ENCODE data around the gene ZNF184. TPM values are rescaled to one million over a fixed set of nuclear protein-coding genes. Genes with fewer than 3 reads are reported as not detected.

The ZNF184 gene
- total and polyA plus RNA-seq, 4 donors: 0.80 to 4.4 (median 1.6) TPM

DNA sequence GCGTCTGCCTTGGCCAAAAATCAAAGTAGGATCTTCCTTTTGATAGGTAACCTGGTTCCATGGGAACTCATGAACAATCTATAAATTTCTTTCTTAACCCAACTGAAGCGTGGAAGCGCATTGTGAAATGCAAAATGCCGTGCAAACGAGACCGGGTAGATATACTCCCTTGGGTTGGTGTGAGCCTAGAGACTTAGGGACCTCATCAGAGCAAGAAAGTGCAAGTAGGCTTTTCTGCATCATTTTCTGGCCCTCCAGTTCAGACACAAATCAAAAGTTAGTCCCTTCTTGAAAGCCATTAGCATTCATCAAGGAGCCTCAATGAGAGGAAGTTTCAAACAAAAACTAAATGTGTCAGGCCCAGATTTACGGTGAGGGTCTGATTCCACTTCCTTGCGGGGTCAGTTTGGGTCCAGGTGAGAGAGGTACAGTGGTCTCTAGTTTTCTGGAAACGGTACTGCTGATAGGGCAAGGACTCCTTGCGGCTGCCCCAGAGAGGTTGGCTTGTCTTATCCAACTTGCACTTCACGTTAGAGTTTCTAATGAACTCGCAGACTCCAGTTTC lies 5.3 kb upstream of the ZNF184 start:
- no peaks in the 10 kb centered on the region for H3K27me3 ChIP-seq (ENCODE audit: control insufficient read depth in 4 of 4, insufficient read depth in 4 of 4, low read length in 3 of 4)
- DNase-seq (ENCODE audit: low spot score): no peak
- H3K9ac ChIP-seq (ENCODE audit: low read depth in 1 of 2, low read length in 2 of 2): peak overlapping the region; percentile 88 to 99
- H3K9me3 ChIP-seq (ENCODE audit: control insufficient read depth in 4 of 4, low read length in 3 of 4): no peaks in the 10 kb centered on the region
- peak overlapping the region; percentile 97 to 99 for H3K27ac ChIP-seq (ENCODE audit: low read depth in 1 of 2, low read length in 2 of 2)
- H3K36me3 ChIP-seq (ENCODE audit: control insufficient read depth in 4 of 4, insufficient read depth in 3 of 4, low read depth in 1 of 4, low read length in 3 of 4): no peaks in the 10 kb centered on the region
- 29% methylated on average over 12 of the region's 12 CpGs for WGBS
- peak overlapping the region; percentile 43 to 98 (median 76) for H3K4me3 ChIP-seq (ENCODE audit: low read depth in 1 of 3, low read length in 3 of 3)
- no peak for TF ChIP-seq NR2F2 (IDR thresholded peaks at IDR 0.05)
- TF ChIP-seq, protein P1, sequence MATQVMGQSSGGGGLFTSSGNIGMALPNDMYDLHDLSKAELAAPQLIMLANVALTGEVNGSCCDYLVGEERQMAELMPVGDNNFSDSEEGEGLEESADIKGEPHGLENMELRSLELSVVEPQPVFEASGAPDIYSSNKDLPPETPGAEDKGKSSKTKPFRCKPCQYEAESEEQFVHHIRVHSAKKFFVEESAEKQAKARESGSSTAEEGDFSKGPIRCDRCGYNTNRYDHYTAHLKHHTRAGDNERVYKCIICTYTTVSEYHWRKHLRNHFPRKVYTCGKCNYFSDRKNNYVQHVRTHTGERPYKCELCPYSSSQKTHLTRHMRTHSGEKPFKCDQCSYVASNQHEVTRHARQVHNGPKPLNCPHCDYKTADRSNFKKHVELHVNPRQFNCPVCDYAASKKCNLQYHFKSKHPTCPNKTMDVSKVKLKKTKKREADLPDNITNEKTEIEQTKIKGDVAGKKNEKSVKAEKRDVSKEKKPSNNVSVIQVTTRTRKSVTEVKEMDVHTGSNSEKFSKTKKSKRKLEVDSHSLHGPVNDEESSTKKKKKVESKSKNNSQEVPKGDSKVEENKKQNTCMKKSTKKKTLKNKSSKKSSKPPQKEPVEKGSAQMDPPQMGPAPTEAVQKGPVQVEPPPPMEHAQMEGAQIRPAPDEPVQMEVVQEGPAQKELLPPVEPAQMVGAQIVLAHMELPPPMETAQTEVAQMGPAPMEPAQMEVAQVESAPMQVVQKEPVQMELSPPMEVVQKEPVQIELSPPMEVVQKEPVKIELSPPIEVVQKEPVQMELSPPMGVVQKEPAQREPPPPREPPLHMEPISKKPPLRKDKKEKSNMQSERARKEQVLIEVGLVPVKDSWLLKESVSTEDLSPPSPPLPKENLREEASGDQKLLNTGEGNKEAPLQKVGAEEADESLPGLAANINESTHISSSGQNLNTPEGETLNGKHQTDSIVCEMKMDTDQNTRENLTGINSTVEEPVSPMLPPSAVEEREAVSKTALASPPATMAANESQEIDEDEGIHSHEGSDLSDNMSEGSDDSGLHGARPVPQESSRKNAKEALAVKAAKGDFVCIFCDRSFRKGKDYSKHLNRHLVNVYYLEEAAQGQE (IDR thresholded peaks at IDR 0.05): no peak
- TF ChIP-seq, protein P2, sequence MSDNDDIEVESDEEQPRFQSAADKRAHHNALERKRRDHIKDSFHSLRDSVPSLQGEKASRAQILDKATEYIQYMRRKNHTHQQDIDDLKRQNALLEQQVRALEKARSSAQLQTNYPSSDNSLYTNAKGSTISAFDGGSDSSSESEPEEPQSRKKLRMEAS (IDR thresholded peaks at IDR 0.05): no peak
- TF ChIP-seq, protein P3, sequence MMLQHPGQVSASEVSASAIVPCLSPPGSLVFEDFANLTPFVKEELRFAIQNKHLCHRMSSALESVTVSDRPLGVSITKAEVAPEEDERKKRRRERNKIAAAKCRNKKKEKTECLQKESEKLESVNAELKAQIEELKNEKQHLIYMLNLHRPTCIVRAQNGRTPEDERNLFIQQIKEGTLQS (IDR thresholded peaks at IDR 0.05): no peak
- TF ChIP-seq HNF4G (IDR thresholded peaks at IDR 0.05): no peak
- TF ChIP-seq YY1 (IDR thresholded peaks at IDR 0.05): no peak
- peaks cover 0 to 14% (median 3%) of the 10 kb centered on the region in 4 donors for H3K4me1 ChIP-seq (ENCODE audit: control insufficient read depth in 4 of 4, insufficient read depth in 4 of 4, low read length in 3 of 4)

DNA sequence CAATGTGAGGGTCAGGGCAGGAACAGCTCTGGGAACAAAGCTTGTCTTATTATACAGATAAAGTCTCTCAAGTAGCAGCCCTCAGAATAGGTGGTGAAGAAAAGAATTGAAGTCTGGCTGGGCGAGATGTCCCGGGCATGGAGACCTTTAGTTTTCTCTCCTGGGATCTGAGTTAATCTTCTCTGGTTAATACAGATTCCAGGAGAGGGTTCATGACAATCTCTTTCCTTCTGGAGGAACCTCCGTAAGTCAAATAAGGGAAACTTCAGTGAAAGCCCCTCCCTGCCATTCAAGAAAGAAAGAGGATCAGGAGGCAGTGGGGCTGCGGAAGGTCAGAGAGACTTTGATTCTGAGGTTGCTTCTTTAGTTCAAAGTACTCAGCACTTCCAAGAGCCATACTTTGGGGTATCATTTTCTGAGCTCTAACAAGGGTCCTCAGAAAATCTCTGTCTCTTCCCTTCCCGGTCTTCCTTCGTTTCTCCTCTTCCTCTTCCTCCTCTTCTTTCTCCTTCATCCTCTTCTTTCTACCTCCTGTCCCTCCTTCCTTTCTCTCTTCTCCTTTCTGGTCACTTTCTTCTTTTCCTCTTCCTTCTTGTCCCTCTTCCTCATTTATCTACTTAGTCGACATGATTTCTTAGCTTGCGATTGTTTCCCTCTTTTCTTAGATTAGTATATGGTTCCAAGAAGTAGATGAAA lies 4.6 kb upstream of the ZNF184 start:
- Histone ChIP-seq H3K9me3 (ENCODE audit: control insufficient read depth in 4 of 4, low read length in 3 of 4) (no peaks in the 10 kb centered on the region), H3K9ac (ENCODE audit: low read depth in 1 of 2, low read length in 2 of 2) (no peak overlapping the region), H3K36me3 (ENCODE audit: control insufficient read depth in 4 of 4, insufficient read depth in 3 of 4, low read depth in 1 of 4, low read length in 3 of 4) (no peaks in the 10 kb centered on the region), H3K27me3 (ENCODE audit: control insufficient read depth in 4 of 4, insufficient read depth in 4 of 4, low read length in 3 of 4) (no peaks in the 10 kb centered on the region), H3K4me1 (ENCODE audit: control insufficient read depth in 4 of 4, insufficient read depth in 4 of 4, low read length in 3 of 4) (peaks cover 0 to 14% (median 3%) of the 10 kb centered on the region in 4 donors), H3K27ac (ENCODE audit: low read depth in 1 of 2, low read length in 2 of 2) (no peak overlapping the region), H3K4me3 (ENCODE audit: low read depth in 1 of 3, low read length in 3 of 3) (peak overlapping the region in 1 of 3 donors; percentile 43)
- TF ChIP-seq, protein P2 (IDR thresholded peaks at IDR 0.05): no peak
- TF ChIP-seq NR2F2 (IDR thresholded peaks at IDR 0.05) (no peak), FOXA2 (IDR thresholded peaks at IDR 0.05) (no peak), EGR1 (IDR thresholded peaks at IDR 0.05; ENCODE audit: low read depth in 2 of 2) (no peak), JUND (IDR thresholded peaks at IDR 0.05) (no peak), TAF1 (conservative IDR thresholded peaks at IDR 0.05) (no peak), SP1 (IDR thresholded peaks at IDR 0.05) (no peak), GABPA (IDR thresholded peaks at IDR 0.05 in 1 of 2, conservative IDR thresholded peaks at IDR 0.05 in 1 of 2) (no peak), RXRA (IDR thresholded peaks at IDR 0.05) (no peak), FOXA1 (IDR thresholded peaks at IDR 0.05) (no peak), HNF4A (conservative IDR thresholded peaks at IDR 0.05) (no peak), YY1 (IDR thresholded peaks at IDR 0.05) (no peak), HNF4G (IDR thresholded peaks at IDR 0.05) (no peak)
- TF ChIP-seq, protein P4, sequence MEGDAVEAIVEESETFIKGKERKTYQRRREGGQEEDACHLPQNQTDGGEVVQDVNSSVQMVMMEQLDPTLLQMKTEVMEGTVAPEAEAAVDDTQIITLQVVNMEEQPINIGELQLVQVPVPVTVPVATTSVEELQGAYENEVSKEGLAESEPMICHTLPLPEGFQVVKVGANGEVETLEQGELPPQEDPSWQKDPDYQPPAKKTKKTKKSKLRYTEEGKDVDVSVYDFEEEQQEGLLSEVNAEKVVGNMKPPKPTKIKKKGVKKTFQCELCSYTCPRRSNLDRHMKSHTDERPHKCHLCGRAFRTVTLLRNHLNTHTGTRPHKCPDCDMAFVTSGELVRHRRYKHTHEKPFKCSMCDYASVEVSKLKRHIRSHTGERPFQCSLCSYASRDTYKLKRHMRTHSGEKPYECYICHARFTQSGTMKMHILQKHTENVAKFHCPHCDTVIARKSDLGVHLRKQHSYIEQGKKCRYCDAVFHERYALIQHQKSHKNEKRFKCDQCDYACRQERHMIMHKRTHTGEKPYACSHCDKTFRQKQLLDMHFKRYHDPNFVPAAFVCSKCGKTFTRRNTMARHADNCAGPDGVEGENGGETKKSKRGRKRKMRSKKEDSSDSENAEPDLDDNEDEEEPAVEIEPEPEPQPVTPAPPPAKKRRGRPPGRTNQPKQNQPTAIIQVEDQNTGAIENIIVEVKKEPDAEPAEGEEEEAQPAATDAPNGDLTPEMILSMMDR (IDR thresholded peaks at IDR 0.05; ENCODE audit: low read depth, low read length, missing input control): no peak
- TF ChIP-seq, protein P5, sequence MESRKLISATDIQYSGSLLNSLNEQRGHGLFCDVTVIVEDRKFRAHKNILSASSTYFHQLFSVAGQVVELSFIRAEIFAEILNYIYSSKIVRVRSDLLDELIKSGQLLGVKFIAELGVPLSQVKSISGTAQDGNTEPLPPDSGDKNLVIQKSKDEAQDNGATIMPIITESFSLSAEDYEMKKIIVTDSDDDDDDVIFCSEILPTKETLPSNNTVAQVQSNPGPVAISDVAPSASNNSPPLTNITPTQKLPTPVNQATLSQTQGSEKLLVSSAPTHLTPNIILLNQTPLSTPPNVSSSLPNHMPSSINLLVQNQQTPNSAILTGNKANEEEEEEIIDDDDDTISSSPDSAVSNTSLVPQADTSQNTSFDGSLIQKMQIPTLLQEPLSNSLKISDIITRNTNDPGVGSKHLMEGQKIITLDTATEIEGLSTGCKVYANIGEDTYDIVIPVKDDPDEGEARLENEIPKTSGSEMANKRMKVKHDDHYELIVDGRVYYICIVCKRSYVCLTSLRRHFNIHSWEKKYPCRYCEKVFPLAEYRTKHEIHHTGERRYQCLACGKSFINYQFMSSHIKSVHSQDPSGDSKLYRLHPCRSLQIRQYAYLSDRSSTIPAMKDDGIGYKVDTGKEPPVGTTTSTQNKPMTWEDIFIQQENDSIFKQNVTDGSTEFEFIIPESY (IDR thresholded peaks at IDR 0.05): no peak
- TF ChIP-seq, protein P1 (IDR thresholded peaks at IDR 0.05): no peak
- TF ChIP-seq, protein P3 (IDR thresholded peaks at IDR 0.05): no peak
- 74% methylated on average over 8 of the region's 8 CpGs for WGBS
- no peak for DNase-seq (ENCODE audit: low spot score)
